Mucosa of rectum (tissue), 2 donors: ENCODE results near the gene TMEM240.

Source experiments
- H3K27ac ChIP-seq, 2 donors: one replicate each; pipeline ENCODE4 v1.7.0; 2013; ENCODE audit warnings: inconsistent platforms in 2 of 2, low read depth in 2 of 2, low read length in 2 of 2
- H3K27me3 ChIP-seq, 2 donors: one replicate each; pipeline ENCODE4 v1.7.0; 2013; ENCODE audit warnings: low read length in 2 of 2; ENCODE audit not compliant: control insufficient read depth in 2 of 2, insufficient read depth in 2 of 2
- H3K36me3 ChIP-seq, 2 donors: one replicate each; pipeline ENCODE4 v1.7.0; 2013; ENCODE audit warnings: low read length in 2 of 2; ENCODE audit not compliant: control insufficient read depth in 2 of 2, insufficient read depth in 2 of 2
- H3K4me1 ChIP-seq, 2 donors: one replicate each; pipeline ENCODE4 v1.7.0; 2013; ENCODE audit warnings: low read length in 2 of 2, mild to moderate bottlenecking in 1 of 2; ENCODE audit not compliant: control insufficient read depth in 2 of 2, insufficient read depth in 2 of 2
- H3K4me3 ChIP-seq, 2 donors: one replicate each; pipeline ENCODE4 v1.7.0; 2013; ENCODE audit warnings: low read length in 2 of 2
- H3K9ac ChIP-seq, 2 donors: one replicate each; pipeline ENCODE4 v1.7.0; 2013; ENCODE audit warnings: low read length in 2 of 2, low read depth in 1 of 2, mild to moderate bottlenecking in 1 of 2
- H3K9me3 ChIP-seq, 2 donors: one replicate each; pipeline ENCODE4 v1.7.0; 2013; ENCODE audit warnings: low read length in 2 of 2; ENCODE audit not compliant: control insufficient read depth in 2 of 2
- donor health status: healthy.
- donor health status: Normal muscosa, but diverticular disease.

The TMEM240 gene

DNA sequence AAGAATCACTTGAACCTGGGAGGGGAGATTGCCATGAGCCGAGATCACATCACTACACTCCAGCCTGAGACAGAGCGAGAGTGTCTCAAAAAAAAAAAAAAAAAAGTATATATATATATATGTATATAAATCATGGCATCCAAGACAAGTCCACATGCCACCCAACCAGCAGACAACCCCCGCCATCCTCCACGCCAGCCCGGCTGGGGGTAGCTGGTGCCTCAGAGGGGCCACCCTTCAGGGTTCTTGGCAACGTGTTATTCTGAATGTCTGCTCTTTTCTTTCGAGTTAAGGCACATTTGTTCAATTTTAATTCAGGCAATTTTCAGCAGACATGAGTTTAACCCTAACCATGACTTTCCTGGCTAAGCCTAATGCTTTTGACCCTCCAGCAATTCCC is 9.7 kb upstream of the TMEM240 start:
- Histone ChIP-seq H3K27me3 (no peaks in the 10 kb centered on the region), H3K27ac (no peak overlapping the region), H3K36me3 (peaks cover 3 to 7% of the 10 kb centered on the region in 2 donors), H3K9ac (no peak overlapping the region), H3K4me3 (no peak overlapping the region), H3K9me3 (no peaks in the 10 kb centered on the region), H3K4me1 (no peaks in the 10 kb centered on the region)

DNA sequence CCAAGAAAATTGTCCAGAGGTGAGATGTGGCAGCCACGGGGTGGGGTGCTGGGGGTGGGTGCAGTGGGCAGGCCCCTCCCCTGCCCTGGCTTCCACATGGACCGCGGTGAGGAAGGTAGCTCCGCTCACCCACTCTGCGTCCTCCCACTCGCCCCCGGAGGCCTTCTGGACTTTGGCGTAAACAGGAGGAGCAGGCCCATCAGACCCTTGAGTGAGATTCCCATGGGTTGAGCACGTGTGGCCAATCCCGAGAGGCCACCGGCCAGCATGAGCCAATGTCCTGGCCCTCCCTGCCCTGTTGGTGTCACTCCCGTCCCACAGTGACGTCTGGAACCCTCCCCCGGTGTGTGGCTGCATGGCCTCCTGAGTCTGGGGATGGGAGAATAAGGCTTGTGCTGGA is 8.2 kb upstream of the TMEM240 start:
- H3K36me3 ChIP-seq, result peaks cover 3 to 7% of the 10 kb centered on the region in 2 donors
- H3K9ac ChIP-seq, result no peak overlapping the region
- no peak overlapping the region for H3K4me3 ChIP-seq
- H3K27ac ChIP-seq, result no peak overlapping the region
- no peaks in the 10 kb centered on the region for H3K4me1 ChIP-seq
- H3K9me3 ChIP-seq, result no peaks in the 10 kb centered on the region
- H3K27me3 ChIP-seq, result no peaks in the 10 kb centered on the region

DNA sequence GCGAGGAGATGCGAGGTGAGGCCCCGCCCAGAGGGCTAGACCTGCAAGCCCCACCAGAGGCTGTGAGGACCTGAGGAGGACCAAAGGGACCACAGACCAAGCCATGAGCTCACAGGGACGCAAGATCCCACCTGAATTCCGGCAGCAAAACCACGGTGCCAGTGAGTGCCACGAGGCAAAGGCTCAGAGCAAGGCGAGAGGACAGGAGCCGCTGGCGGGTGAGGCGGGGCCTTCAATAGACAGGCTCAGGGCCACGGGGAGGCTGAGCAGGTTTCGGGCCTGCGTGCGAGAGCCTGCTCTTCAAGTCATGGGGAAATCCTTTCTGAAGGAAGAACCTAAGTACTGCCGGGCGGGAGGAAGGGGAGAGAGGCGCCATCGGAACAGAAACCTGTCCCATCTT is 7.1 kb upstream of the TMEM240 start:
- no peak overlapping the region for H3K9ac ChIP-seq
- no peak overlapping the region for H3K27ac ChIP-seq
- no peaks in the 10 kb centered on the region for H3K27me3 ChIP-seq
- no peaks in the 10 kb centered on the region for H3K4me1 ChIP-seq
- H3K36me3 ChIP-seq, result peaks cover 3 to 15% of the 10 kb centered on the region in 2 donors
- H3K4me3 ChIP-seq, result no peak overlapping the region
- no peaks in the 10 kb centered on the region for H3K9me3 ChIP-seq

DNA sequence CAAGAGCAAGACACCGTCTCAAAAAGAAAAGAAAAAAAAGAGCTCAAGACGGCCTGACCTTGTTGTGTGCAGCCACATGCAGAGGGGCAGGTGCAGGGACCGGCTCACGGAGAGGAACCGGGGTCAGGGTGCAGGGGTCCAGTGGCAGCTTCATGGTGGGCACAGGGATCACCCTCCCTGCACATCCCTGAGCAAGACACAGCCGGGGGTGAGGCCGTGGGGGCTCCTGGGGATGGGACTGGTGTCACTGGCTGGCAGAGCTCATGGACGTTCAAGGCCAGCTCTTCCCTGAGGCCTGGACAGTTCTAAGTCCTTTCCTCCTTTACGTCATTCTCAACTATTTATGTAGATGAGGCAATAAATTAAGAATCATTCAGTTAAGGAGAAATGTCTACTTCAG is 6.6 kb upstream of the TMEM240 start:
- H3K36me3 ChIP-seq, result peaks cover 3 to 19% of the 10 kb centered on the region in 2 donors
- no peaks in the 10 kb centered on the region for H3K27me3 ChIP-seq
- H3K9ac ChIP-seq, result no peak overlapping the region

GRCh38 chr1:1545946-1546737 is 5.7 kb upstream of the TMEM240 start:
- Histone ChIP-seq H3K4me1 (no peaks in the 10 kb centered on the region), H3K27me3 (no peaks in the 10 kb centered on the region), H3K4me3 (no peak overlapping the region), H3K9ac (no peak overlapping the region), H3K27ac (no peak overlapping the region), H3K9me3 (no peaks in the 10 kb centered on the region), H3K36me3 (peaks cover 11 to 24% of the 10 kb centered on the region in 2 donors)

More for the DNA sequence above, 6.6 kb upstream of the TMEM240 start:
- H3K9me3 ChIP-seq, result no peaks in the 10 kb centered on the region
- H3K27ac ChIP-seq, result no peak overlapping the region
- no peak overlapping the region for H3K4me3 ChIP-seq
- no peaks in the 10 kb centered on the region for H3K4me1 ChIP-seq

DNA sequence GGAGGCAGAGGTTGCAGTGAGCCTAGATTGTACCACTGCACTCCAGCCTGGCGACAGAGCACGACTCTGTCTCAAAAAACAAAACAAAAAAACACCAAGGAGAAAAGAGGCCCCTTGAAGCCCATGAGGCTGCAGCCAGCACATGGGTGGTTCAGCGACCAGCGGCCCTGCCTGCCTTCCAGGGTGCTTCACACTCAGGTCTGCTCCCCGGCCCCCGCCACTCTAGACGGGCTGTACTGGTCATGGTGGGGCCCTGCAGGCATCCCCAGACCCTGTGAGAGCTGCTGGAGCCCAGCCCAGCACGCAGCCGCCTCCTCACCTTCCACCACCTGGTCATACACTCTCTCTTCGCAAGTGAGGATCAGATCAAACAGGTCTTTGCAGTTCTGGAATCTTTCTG is 4.1 kb upstream of the TMEM240 start:
- H3K4me1 ChIP-seq, result no peaks in the 10 kb centered on the region
- H3K9me3 ChIP-seq, result no peaks in the 10 kb centered on the region
- H3K27me3 ChIP-seq, result no peaks in the 10 kb centered on the region
- no peak overlapping the region for H3K4me3 ChIP-seq
- no peak overlapping the region for H3K27ac ChIP-seq
- no peak overlapping the region for H3K9ac ChIP-seq
- H3K36me3 ChIP-seq, result peaks cover 14 to 24% of the 10 kb centered on the region in 2 donors

- Histone ChIP-seq H3K27ac (peak overlapping the region; percentile 22 to 23), H3K9me3 (no peaks in the 10 kb centered on the region), H3K27me3 (no peaks in the 10 kb centered on the region), H3K4me1 (peaks cover 0 to 4% of the 10 kb centered on the region in 2 donors), H3K36me3 (peaks cover 14 to 22% of the 10 kb centered on the region in 2 donors), H3K9ac (no peak overlapping the region), H3K4me3 (no peak overlapping the region)
Measured at GRCh38 chr1:1543706-1544099, 3.3 kb upstream of the TMEM240 start.

GRCh38 chr1:1542766-1543705 is 2.6 kb upstream of the TMEM240 start:
- H3K36me3 ChIP-seq, result peaks cover 14 to 21% of the 10 kb centered on the region in 2 donors
- H3K27me3 ChIP-seq, result no peaks in the 10 kb centered on the region
- no peak overlapping the region for H3K9ac ChIP-seq
- peaks cover 0 to 4% of the 10 kb centered on the region in 2 donors for H3K4me1 ChIP-seq
- peak overlapping the region in 1 of 2 donors; percentile 23 for H3K27ac ChIP-seq
- H3K4me3 ChIP-seq, result no peak overlapping the region
- no peaks in the 10 kb centered on the region for H3K9me3 ChIP-seq

GRCh38 chr1:1541956-1542765 is 1.7 kb upstream of the TMEM240 start:
- H3K27me3 ChIP-seq, result no peaks in the 10 kb centered on the region
- no peak overlapping the region for H3K9ac ChIP-seq
- H3K27ac ChIP-seq, result no peak overlapping the region
- H3K9me3 ChIP-seq, result no peaks in the 10 kb centered on the region
- H3K4me3 ChIP-seq, result no peak overlapping the region
- H3K36me3 ChIP-seq, result peaks cover 14 to 20% of the 10 kb centered on the region in 2 donors
- peaks cover 0 to 4% of the 10 kb centered on the region in 2 donors for H3K4me1 ChIP-seq
